ENCODE data around the gene SPTBN4.

The SPTBN4 gene

GRCh38 chr19:40613690-40614621, 147.2 kb downstream of the SPTBN4 start (continued):
- TF ChIP-seq ZBTB26 (tag by site-specific recombination; optimal IDR thresholded peaks at IDR 0.05): peak; percentile 11
- TF ChIP-seq SALL2 (tag by site-specific recombination; IDR thresholded peaks at IDR 0.05; ENCODE audit: borderline replicate concordance): 0 out of 2 replicates have a peak, but pooled peaks have one; percentile 26
- TF ChIP-seq WT1 (tag by site-specific recombination; IDR thresholded peaks at IDR 0.05): peak; percentile 61
- 0 out of 2 replicates have a peak, but pooled peaks have one; percentile 22 for TF ChIP-seq TSHZ1 (tag by site-specific recombination; IDR thresholded peaks at IDR 0.05; ENCODE audit: borderline replicate concordance)
- peak; percentile 47; the same call in 1 of the 2 replicates for TF ChIP-seq ZNF148 (tag by site-specific recombination; IDR thresholded peaks at IDR 0.05; ENCODE audit: borderline replicate concordance)
- no peak; the same call in 1 of the 2 replicates for TF ChIP-seq ZBTB20 (tag by site-specific recombination; IDR thresholded peaks at IDR 0.05)
- peak; percentile 47; the same call in 1 of the 2 replicates for TF ChIP-seq ZNF791 (tag by site-specific recombination; IDR thresholded peaks at IDR 0.05)
- TF ChIP-seq EGR2 (tag by site-specific recombination; IDR thresholded peaks at IDR 0.05; ENCODE audit: low read depth): peak; percentile 47; the same call in 1 of the 2 replicates
- TF ChIP-seq IKZF3 (tag by site-specific recombination; IDR thresholded peaks at IDR 0.05): no peak
- peak; percentile 33; the same call in 1 of the 2 replicates for TF ChIP-seq KLF8 (tag by site-specific recombination; IDR thresholded peaks at IDR 0.05)

GRCh38 chr19:40614622-40615411, 148.0 kb downstream of the SPTBN4 start:
- H3K4me1 ChIP-seq (ENCODE audit: control insufficient read depth, insufficient read depth, low read length): peaks cover 13% of the 10 kb centered on the region
- POLR2A ChIA-PET: interaction anchor here (0.6 to 0.7 kb wide), 3 partner anchors 11 to 649 kb away, joined by 4 to 7 read pairs (median 4); no protein-coding TSS in a partner anchor
- peak overlapping the region; percentile 27 for H3K27ac ChIP-seq (ENCODE audit: extremely low read depth, low read depth, low read length)
- TF ChIP-seq ZBTB17 (tag by site-specific recombination; IDR thresholded peaks at IDR 0.05) (peak; percentile 91), HOXC10 (CRISPR knock-in tag; IDR thresholded peaks at IDR 0.05) (no peak), ZNF768 (tag by site-specific recombination; IDR thresholded peaks at IDR 0.05) (no peak), ZNF580 (tag by site-specific recombination; IDR thresholded peaks at IDR 0.05) (no peak), ZNF155 (tag by site-specific recombination; IDR thresholded peaks at IDR 0.05) (no peak), ZNF19 (tag by site-specific recombination; IDR thresholded peaks at IDR 0.05; ENCODE audit: low read depth) (no peak), ZNF157 (tag by site-specific recombination; IDR thresholded peaks at IDR 0.05) (no peak), GFI1B (tag by site-specific recombination; IDR thresholded peaks at IDR 0.05) (no peak), ZNF426 (tag by site-specific recombination; IDR thresholded peaks at IDR 0.05) (no peak), ZFP41 (tag by site-specific recombination; IDR thresholded peaks at IDR 0.05; ENCODE audit: borderline replicate concordance) (no peak), KLF10 (tag by site-specific recombination; IDR thresholded peaks at IDR 0.05) (peak; percentile 80), BCL11B (tag by site-specific recombination; IDR thresholded peaks at IDR 0.05; ENCODE audit: low read depth) (no peak), ZNF560 (tag by site-specific recombination; IDR thresholded peaks at IDR 0.05; ENCODE audit: borderline replicate concordance) (no peak), ZFP37 (tag by site-specific recombination; IDR thresholded peaks at IDR 0.05) (no peak), ZNF670 (tag by site-specific recombination; IDR thresholded peaks at IDR 0.05; ENCODE audit: low read depth) (no peak), ZNF146 (tag by site-specific recombination; IDR thresholded peaks at IDR 0.05) (no peak), ZSCAN16 (tag by site-specific recombination; IDR thresholded peaks at IDR 0.05) (no peak), ZBTB20 (tag by site-specific recombination; IDR thresholded peaks at IDR 0.05) (peak; percentile 26; the same call in 1 of the 2 replicates)

More at GRCh38 chr19:40614622-40615411, 148.0 kb downstream of the SPTBN4 start:
- Histone ChIP-seq H3K4me3 (ENCODE audit: low read depth, low read length) (no peak overlapping the region), H3K36me3 (ENCODE audit: control insufficient read depth in 2 of 2, insufficient read depth in 1 of 2, low read length in 2 of 2) (peaks cover 9 to 13% of the 10 kb centered on the region in 2 experiments; a peak in 2 of 3 replicates), H3K9me3 (ENCODE audit: control insufficient read depth, insufficient read depth, low read depth, low read length) (no peaks in the 10 kb centered on the region)
- CTCF ChIA-PET: interaction anchor here (0.6 to 3.1 kb wide), 4 partner anchors 13 to 95 kb away, joined by 3 to 42 read pairs (median 20); partner anchors contain the start of gene LTBP4

Data from HEK293 (cell line).